Gastrocnemius medialis (tissue), 4 donors: ENCODE results near the gene PSMA4. TPM values are rescaled to one million over a fixed set of nuclear protein-coding genes. Genes with fewer than 3 reads are reported as not detected.

Experiments used
- ATAC-seq, 2 donors: fragments of 150-250 bp; one replicate each; pipeline ENCODE4 v1.9.1; 2016
- DNase-seq, 2 donors: peaks; one replicate each; pipeline ENCODE4 v3.0.0-alpha.2; 2019
- H3K27ac ChIP-seq, 4 donors: fragments of 200-600 bp; sonication (generic); 1 replicate in 1 of 4; 2 replicates in 3 of 4; pipeline ENCODE4 v1.5.1; 2016 to 2018; ENCODE audit warnings: mild to moderate bottlenecking in 2 of 4, moderate library complexity in 1 of 4
- H3K27me3 ChIP-seq, 3 donors: fragments of 200-600 bp; sonication (generic) in 2 of 3; 1 replicate in 1 of 3; 2 replicates in 2 of 3; pipeline versions ENCODE4 v1.5.1 to v1.6.0; 2016 to 2019; ENCODE audit warnings: mild to moderate bottlenecking in 1 of 3, moderate library complexity in 1 of 3
- H3K36me3 ChIP-seq, 2 donors: fragments of 200-600 bp; sonication (generic) in 1 of 2; one replicate each; pipeline ENCODE4 v1.5.1; 2017 to 2018
- H3K4me1 ChIP-seq, 2 donors: fragments of 200-600 bp; sonication (generic) in 1 of 2; one replicate each; pipeline ENCODE4 v1.5.1; 2016 to 2017; ENCODE audit warnings: mild to moderate bottlenecking in 2 of 2
- H3K4me3 ChIP-seq, 4 donors: fragments of 200-600 bp; sonication (generic) in 3 of 4; 1 replicate in 1 of 4; 2 replicates in 3 of 4; pipeline ENCODE4 v1.5.1; 2016 to 2019; ENCODE audit warnings: mild to moderate bottlenecking in 2 of 4
- H3K9me3 ChIP-seq, 3 donors: fragments of 200-600 bp; sonication (generic) in 2 of 3; 1 replicate in 1 of 3; 2 replicates in 2 of 3; pipeline ENCODE4 v1.5.1; 2016 to 2019
- POLR2A ChIP-seq, 2 donors: fragments of 450-650 bp; IDR thresholded peaks; one replicate each; pipeline ENCODE4 v1.6.1; 2017; ENCODE audit warnings: antibody characterized with exemption in 2 of 2, mild to moderate bottlenecking in 2 of 2, moderate library complexity in 2 of 2
- in situ Hi-C, 4 donors: fragments of 200-750 bp; cut with MboI; loops; one replicate each; pipeline versions ENCODE4 v1.15.0 to v1.8.0; 2017; ENCODE audit warnings: low sequenced_read_pairs in 4 of 4
- intact Hi-C: fragments of 100-400 bp; cut with DNase I; formaldehyde crosslinking; loops from one replicate; pipeline ENCODE4 v1.15.1; 2023; ENCODE audit warnings: low total_unique reads
- total RNA-seq, 4 donors: library from RNA; depleted of rRNA; stranded (reverse); fragments of >200 nt; gene quantifications; one replicate each; pipeline versions ENCODE4 v1.1.0 to v1.2.3, GENCODE V29; 2016
- TF ChIP-seq, protein P1 (sequence below), 5 experiments: fragments of 450-650 bp in 3 of 5; fragments of 200-600 bp in 2 of 5; sonication (generic) in 2 of 5; IDR thresholded peaks in 4 of 5; conservative IDR thresholded peaks in 1 of 5; 1 replicate in 4 of 5; 2 replicates in 1 of 5; pipeline ENCODE4 v1.5.1; 2016 to 2019; ENCODE audit warnings: antibody characterized with exemption in 5 of 5, mild to moderate bottlenecking in 3 of 5, moderate library complexity in 3 of 5

The PSMA4 gene
- total RNA-seq, 4 donors from 2014 or later = 176 to 243 (median 212) TPM

DNA sequence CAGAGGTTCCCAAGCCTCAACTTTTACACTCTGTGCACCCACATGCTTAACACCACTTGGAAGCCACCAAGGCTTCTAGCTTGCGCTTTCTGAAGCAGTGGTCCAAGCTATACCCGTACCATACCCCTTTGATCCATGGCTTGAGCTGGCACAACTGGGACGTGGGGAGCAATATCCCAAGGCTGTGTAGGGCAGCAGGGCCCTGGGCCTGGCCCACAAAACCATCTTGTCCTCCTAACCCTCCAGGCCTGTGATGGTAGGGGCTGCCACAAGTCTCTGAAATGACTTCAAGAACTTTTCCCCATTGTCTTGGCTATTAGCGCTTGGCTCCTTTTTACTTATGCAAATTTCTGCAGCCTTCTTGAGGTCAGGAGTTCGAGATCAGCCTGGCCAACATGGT, 16.0 kb upstream of the PSMA4 start:
- Histone ChIP-seq H3K4me1 (no peaks in the 10 kb centered on the region), H3K27ac (no peak overlapping the region), H3K27me3 (no peaks in the 10 kb centered on the region), H3K36me3 (no peaks in the 10 kb centered on the region), H3K4me3 (no peak overlapping the region), H3K9me3 (no peaks in the 10 kb centered on the region)
- no peak for TF ChIP-seq POLR2A (IDR thresholded peaks at IDR 0.05)
- TF ChIP-seq, protein P1, sequence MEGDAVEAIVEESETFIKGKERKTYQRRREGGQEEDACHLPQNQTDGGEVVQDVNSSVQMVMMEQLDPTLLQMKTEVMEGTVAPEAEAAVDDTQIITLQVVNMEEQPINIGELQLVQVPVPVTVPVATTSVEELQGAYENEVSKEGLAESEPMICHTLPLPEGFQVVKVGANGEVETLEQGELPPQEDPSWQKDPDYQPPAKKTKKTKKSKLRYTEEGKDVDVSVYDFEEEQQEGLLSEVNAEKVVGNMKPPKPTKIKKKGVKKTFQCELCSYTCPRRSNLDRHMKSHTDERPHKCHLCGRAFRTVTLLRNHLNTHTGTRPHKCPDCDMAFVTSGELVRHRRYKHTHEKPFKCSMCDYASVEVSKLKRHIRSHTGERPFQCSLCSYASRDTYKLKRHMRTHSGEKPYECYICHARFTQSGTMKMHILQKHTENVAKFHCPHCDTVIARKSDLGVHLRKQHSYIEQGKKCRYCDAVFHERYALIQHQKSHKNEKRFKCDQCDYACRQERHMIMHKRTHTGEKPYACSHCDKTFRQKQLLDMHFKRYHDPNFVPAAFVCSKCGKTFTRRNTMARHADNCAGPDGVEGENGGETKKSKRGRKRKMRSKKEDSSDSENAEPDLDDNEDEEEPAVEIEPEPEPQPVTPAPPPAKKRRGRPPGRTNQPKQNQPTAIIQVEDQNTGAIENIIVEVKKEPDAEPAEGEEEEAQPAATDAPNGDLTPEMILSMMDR (IDR thresholded peaks at IDR 0.05 in 4 of 5, conservative IDR thresholded peaks at IDR 0.05 in 1 of 5) = no peak
- in situ Hi-C loops (no loop called here), intact Hi-C loops (no loop called here)
- ATAC-seq (no peak), DNase-seq (no peak)

DNA sequence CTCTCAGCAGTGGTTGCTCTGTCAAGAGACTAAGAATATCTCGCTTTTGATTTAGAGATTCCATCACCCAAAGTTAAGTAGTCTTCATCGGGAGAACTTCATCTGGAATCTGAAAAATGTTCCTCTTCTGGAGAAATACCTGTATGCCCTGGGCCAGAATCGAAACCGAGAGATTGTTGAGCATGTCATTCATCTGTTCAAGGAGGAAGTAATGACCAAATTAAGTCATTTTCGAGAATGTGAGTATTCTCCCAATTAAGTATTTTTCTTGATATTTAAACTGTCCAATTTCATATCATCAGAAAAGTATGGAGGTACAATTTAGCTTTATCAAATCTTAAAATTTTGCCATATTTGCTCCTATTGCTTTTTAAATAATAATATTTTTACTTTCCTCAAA, 12.9 kb upstream of the PSMA4 start:
- TF ChIP-seq POLR2A (IDR thresholded peaks at IDR 0.05) = no peak
- TF ChIP-seq, protein P1 (IDR thresholded peaks at IDR 0.05 in 4 of 5, conservative IDR thresholded peaks at IDR 0.05 in 1 of 5) = no peak
- Histone ChIP-seq H3K4me3 (no peak overlapping the region), H3K27ac (no peak overlapping the region), H3K4me1 (no peaks in the 10 kb centered on the region), H3K36me3 (no peaks in the 10 kb centered on the region), H3K27me3 (no peaks in the 10 kb centered on the region), H3K9me3 (no peaks in the 10 kb centered on the region)
- DNase-seq = no peak
- ATAC-seq = no peak
- intact Hi-C loops = no loop called here
- in situ Hi-C loops = no loop called here

DNA sequence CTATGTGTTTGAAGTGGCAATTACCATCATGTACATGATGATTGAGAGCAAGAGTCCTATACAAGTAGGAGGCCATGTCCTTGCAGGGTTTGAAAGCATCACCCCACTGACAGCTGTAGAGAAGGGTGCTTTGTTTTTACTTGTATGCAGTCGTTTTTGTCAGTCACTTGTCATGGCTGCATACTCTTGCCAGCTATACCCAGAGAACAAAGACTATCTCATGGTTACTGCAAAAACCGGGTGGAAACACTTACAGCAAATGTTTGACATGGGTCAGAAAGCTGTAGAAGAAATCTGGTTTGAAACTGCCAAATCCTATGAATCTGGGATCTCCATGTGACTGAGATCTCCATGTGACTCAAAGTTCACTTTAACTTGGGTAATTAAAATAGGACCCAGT, 6.9 kb upstream of the PSMA4 start:
- H3K27me3 ChIP-seq = no peaks in the 10 kb centered on the region
- intact Hi-C loops = no loop called here
- ATAC-seq (no peak), DNase-seq (no peak)
- H3K27ac ChIP-seq = no peak overlapping the region
- H3K36me3 ChIP-seq = no peaks in the 10 kb centered on the region
- H3K4me3 ChIP-seq = no peak overlapping the region
- H3K4me1 ChIP-seq = no peaks in the 10 kb centered on the region
- H3K9me3 ChIP-seq = no peaks in the 10 kb centered on the region
- in situ Hi-C loops = no loop called here
- TF ChIP-seq, protein P1 (IDR thresholded peaks at IDR 0.05 in 4 of 5, conservative IDR thresholded peaks at IDR 0.05 in 1 of 5) = no peak
- no peak for TF ChIP-seq POLR2A (IDR thresholded peaks at IDR 0.05)

DNA sequence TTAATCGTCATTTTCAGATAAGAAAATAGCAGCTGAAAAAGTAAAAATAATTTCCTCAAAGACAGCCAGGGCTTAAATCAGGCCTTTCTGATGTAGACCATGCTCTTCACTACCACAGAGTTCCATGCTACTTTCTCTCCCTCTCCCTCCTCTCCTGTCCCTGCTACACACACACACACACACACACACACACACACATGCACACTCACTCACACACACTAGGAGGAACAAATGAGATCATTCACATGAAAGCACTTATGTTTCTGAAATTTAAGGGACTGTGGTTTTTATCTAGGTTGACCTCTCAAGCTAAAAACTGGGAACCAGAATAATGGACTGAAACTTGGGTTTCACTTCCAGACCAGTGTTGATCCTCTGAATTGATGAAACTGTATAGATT, 4.1 kb upstream of the PSMA4 start:
- Histone ChIP-seq H3K9me3 (no peaks in the 10 kb centered on the region), H3K4me3 (no peak overlapping the region), H3K27ac (no peak overlapping the region), H3K27me3 (no peaks in the 10 kb centered on the region), H3K36me3 (no peaks in the 10 kb centered on the region), H3K4me1 (peaks cover 0 to 2% of the 10 kb centered on the region in 2 donors)
- no peak for ATAC-seq
- intact Hi-C loops = no loop called here
- no peak for DNase-seq
- TF ChIP-seq, protein P1 (IDR thresholded peaks at IDR 0.05 in 4 of 5, conservative IDR thresholded peaks at IDR 0.05 in 1 of 5) = no peak
- TF ChIP-seq POLR2A (IDR thresholded peaks at IDR 0.05) = no peak
- in situ Hi-C loops = no loop called here

DNA sequence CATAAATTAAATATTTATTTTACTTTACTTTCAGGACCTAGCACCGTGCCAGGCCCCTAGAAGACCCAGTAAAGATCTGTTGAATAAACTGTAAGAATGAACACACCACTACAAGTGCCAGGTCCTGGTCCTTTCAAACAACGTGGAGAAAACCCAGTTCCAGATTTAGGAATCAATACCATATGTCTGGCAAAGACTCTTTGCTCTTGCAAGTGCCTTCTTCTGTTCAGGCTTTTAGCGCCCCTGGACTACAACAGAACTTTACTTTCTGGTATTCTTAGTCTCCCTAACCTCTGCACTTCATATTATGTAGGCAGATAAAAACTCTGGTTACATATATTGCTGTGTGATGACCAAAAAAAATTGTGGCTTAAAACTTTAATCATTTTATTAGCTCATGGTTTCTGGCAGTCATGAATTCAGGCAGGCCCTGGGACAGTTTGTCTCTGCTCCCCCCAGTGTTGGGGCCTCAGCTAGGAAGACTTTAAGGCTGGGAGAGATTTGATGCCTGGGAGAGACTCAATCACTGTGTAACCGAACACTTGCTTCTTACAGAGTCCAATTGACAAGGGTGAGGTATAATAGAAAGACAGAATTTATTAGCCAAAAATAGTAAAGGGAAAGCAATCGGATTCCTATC, 2.9 kb upstream of the PSMA4 start:
- Histone ChIP-seq H3K27me3 (no peaks in the 10 kb centered on the region), H3K4me3 (no peak overlapping the region), H3K4me1 (peaks cover 11 to 15% of the 10 kb centered on the region in 2 donors), H3K36me3 (no peaks in the 10 kb centered on the region), H3K9me3 (no peaks in the 10 kb centered on the region), H3K27ac (no peak overlapping the region)
- ATAC-seq = no peak
- intact Hi-C loops (no loop called here), in situ Hi-C loops (no loop called here)
- no peak for TF ChIP-seq POLR2A (IDR thresholded peaks at IDR 0.05)
- TF ChIP-seq, protein P1 (IDR thresholded peaks at IDR 0.05 in 4 of 5, conservative IDR thresholded peaks at IDR 0.05 in 1 of 5) = no peak
- no peak for DNase-seq
